Gastrocnemius medialis (tissue), 4 donors: ENCODE data around the gene LIMS3.
"Not testable (repeated sequence)": the region's sequence is repeated elsewhere in the genome, so short reads cannot be mapped to it uniquely, and the experiment has no call there.

Source experiments
- POLR2A ChIP-seq, 2 donors: fragments of 450-650 bp; IDR thresholded peaks; one replicate each; pipeline ENCODE4 v1.6.1; 2017; ENCODE audit warnings: antibody characterized with exemption in 2 of 2, mild to moderate bottlenecking in 2 of 2, moderate library complexity in 2 of 2
- TF ChIP-seq, protein P1 (sequence below), 5 experiments: fragments of 450-650 bp in 3 of 5; fragments of 200-600 bp in 2 of 5; sonication (generic) in 2 of 5; IDR thresholded peaks in 4 of 5; conservative IDR thresholded peaks in 1 of 5; 1 replicate in 4 of 5; 2 replicates in 1 of 5; pipeline ENCODE4 v1.5.1; 2016 to 2019; ENCODE audit warnings: antibody characterized with exemption in 5 of 5, mild to moderate bottlenecking in 3 of 5, moderate library complexity in 3 of 5

DNA sequence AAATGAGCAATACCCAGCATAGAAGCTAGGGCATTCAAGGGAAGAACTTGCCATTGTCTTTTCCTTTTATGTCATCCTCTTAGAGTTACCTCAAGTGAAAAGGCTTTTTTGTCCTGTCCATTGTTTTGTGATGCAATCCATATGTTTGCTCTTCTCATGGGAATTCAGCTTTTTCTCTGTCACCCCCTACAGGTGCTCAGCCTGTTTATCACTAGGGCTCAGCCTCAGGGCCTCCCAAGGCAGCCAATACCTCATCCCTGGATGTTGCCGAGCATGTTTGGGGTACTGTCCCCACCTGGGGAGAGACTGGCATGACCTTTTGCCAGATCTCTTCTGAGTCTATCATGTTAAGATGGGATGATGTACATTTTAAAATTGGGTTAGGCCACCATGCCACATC lies 65.5 kb downstream of the LIMS3 start:
- TF ChIP-seq, protein P1, sequence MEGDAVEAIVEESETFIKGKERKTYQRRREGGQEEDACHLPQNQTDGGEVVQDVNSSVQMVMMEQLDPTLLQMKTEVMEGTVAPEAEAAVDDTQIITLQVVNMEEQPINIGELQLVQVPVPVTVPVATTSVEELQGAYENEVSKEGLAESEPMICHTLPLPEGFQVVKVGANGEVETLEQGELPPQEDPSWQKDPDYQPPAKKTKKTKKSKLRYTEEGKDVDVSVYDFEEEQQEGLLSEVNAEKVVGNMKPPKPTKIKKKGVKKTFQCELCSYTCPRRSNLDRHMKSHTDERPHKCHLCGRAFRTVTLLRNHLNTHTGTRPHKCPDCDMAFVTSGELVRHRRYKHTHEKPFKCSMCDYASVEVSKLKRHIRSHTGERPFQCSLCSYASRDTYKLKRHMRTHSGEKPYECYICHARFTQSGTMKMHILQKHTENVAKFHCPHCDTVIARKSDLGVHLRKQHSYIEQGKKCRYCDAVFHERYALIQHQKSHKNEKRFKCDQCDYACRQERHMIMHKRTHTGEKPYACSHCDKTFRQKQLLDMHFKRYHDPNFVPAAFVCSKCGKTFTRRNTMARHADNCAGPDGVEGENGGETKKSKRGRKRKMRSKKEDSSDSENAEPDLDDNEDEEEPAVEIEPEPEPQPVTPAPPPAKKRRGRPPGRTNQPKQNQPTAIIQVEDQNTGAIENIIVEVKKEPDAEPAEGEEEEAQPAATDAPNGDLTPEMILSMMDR (IDR thresholded peaks at IDR 0.05 in 4 of 5, conservative IDR thresholded peaks at IDR 0.05 in 1 of 5) = not testable (repeated sequence)
- TF ChIP-seq POLR2A (IDR thresholded peaks at IDR 0.05) = not testable (repeated sequence)
